Measurements from ENCODE around the gene CHST3.
"Not testable (repeated sequence)": the region's sequence is repeated elsewhere in the genome, so short reads cannot be mapped to it uniquely, and the experiment has no call there.

CHST3 gene

GRCh38 chr10:72030762-72031543 lies 66.8 kb downstream of the CHST3 start:
- peak; percentile 59 for DNase-seq (ENCODE audit: low spot score)

GRCh38 chr10:72031706-72032105 lies 67.5 kb downstream of the CHST3 start:
- no peak for DNase-seq (ENCODE audit: low spot score)

GRCh38 chr10:72032409-72033162 lies 68.4 kb downstream of the CHST3 start:
- DNase-seq (ENCODE audit: low spot score) = not testable (repeated sequence)

GRCh38 chr10:72034040-72034499 lies 69.9 kb downstream of the CHST3 start:
- DNase-seq (ENCODE audit: low spot score) = no peak

- no peak for DNase-seq (ENCODE audit: low spot score)
These were observed 70.6 kb downstream of the CHST3 start for GRCh38 chr10:72034761-72035160.

- no peak for DNase-seq (ENCODE audit: low spot score)
These were observed 71.2 kb downstream of the CHST3 start for GRCh38 chr10:72035252-72035887.

- DNase-seq (ENCODE audit: low spot score) = no peak
These were observed 73.1 kb downstream of the CHST3 start for GRCh38 chr10:72037266-72037665.

- no peak for DNase-seq (ENCODE audit: low spot score)
These were observed 73.6 kb downstream of the CHST3 start for GRCh38 chr10:72037811-72038210.

- DNase-seq (ENCODE audit: low spot score) = no peak
These were observed 74.3 kb downstream of the CHST3 start for GRCh38 chr10:72038458-72039001.

GRCh38 chr10:72039377-72039776 lies 75.2 kb downstream of the CHST3 start:
- DNase-seq (ENCODE audit: low spot score) = no peak

GRCh38 chr10:72041491-72041890 lies 77.3 kb downstream of the CHST3 start:
- DNase-seq (ENCODE audit: low spot score) = no peak

GRCh38 chr10:72043016-72043834 lies 79.0 kb downstream of the CHST3 start:
- DNase-seq (ENCODE audit: low spot score) = no peak

GRCh38 chr10:72044417-72045041 lies 80.3 kb downstream of the CHST3 start:
- no peak for DNase-seq (ENCODE audit: low spot score)

- DNase-seq (ENCODE audit: low spot score) = no peak
These were observed 81.4 kb downstream of the CHST3 start for GRCh38 chr10:72045586-72045985.

GRCh38 chr10:72048450-72049124 lies 84.4 kb downstream of the CHST3 start:
- DNase-seq (ENCODE audit: low spot score) = peak; percentile 86

GRCh38 chr10:72049472-72049871 lies 85.3 kb downstream of the CHST3 start:
- no peak for DNase-seq (ENCODE audit: low spot score)

- DNase-seq (ENCODE audit: low spot score) = no peak
These were observed 86.0 kb downstream of the CHST3 start for GRCh38 chr10:72049969-72050781.

GRCh38 chr10:72050873-72051272 lies 86.7 kb downstream of the CHST3 start:
- DNase-seq (ENCODE audit: low spot score) = no peak

- DNase-seq (ENCODE audit: low spot score) = no peak
These were observed 89.5 kb downstream of the CHST3 start for GRCh38 chr10:72053690-72054089.

GRCh38 chr10:72056113-72056512 lies 91.9 kb downstream of the CHST3 start:
- no peak for DNase-seq (ENCODE audit: low spot score)
